Measurements from ENCODE around the gene KIF26A. TPM values are rescaled to one million over a fixed set of nuclear protein-coding genes. Genes with fewer than 3 reads are reported as not detected.

KIF26A gene
- total and polyA plus RNA-seq, 2 of the 13 experiments (the other 11 are each of a cell fraction or from before 2014, with no cell fraction given) = not detected

DNA sequence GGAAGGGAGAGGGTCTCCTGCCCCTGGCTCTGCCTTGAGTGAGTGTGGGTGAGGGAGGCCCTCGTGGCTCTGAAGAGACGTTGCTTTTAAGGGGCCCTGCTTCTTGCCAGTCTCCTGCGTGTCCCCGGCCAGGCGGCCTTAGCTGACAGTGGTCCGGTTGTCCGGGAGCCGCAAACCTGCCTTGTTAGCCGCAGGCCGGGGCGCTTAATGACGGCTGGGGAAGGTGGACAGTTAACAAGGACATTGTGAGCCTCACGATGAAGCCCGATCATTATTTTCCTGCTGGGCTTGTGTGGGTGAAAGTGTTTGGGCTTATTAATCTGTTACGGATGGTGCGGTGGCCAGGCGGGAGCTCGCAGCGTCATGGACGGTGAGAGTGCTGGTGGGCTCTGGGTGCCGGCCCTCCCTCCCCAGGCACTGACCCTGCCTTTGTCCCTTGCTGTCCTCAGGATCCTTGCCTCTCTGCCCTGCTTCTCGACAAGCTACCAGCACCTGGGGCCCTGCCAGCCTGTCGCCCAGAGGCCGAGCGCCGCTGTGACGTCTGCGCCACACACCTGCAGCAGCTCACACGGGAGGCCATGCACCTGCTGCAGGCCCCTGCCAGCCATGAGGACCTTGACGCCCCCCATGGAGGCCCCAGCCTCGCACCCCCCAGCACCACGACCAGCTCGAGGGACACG, 13.3 kb downstream of the KIF26A start (continued):
- TF ChIP-seq, protein P1, sequence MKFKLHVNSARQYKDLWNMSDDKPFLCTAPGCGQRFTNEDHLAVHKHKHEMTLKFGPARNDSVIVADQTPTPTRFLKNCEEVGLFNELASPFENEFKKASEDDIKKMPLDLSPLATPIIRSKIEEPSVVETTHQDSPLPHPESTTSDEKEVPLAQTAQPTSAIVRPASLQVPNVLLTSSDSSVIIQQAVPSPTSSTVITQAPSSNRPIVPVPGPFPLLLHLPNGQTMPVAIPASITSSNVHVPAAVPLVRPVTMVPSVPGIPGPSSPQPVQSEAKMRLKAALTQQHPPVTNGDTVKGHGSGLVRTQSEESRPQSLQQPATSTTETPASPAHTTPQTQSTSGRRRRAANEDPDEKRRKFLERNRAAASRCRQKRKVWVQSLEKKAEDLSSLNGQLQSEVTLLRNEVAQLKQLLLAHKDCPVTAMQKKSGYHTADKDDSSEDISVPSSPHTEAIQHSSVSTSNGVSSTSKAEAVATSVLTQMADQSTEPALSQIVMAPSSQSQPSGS (CRISPR knock-in tag; IDR thresholded peaks at IDR 0.05) = no peak
- no peak for TF ChIP-seq ZNF468 (CRISPR knock-in tag; IDR thresholded peaks at IDR 0.05)
- TF ChIP-seq, protein P2, sequence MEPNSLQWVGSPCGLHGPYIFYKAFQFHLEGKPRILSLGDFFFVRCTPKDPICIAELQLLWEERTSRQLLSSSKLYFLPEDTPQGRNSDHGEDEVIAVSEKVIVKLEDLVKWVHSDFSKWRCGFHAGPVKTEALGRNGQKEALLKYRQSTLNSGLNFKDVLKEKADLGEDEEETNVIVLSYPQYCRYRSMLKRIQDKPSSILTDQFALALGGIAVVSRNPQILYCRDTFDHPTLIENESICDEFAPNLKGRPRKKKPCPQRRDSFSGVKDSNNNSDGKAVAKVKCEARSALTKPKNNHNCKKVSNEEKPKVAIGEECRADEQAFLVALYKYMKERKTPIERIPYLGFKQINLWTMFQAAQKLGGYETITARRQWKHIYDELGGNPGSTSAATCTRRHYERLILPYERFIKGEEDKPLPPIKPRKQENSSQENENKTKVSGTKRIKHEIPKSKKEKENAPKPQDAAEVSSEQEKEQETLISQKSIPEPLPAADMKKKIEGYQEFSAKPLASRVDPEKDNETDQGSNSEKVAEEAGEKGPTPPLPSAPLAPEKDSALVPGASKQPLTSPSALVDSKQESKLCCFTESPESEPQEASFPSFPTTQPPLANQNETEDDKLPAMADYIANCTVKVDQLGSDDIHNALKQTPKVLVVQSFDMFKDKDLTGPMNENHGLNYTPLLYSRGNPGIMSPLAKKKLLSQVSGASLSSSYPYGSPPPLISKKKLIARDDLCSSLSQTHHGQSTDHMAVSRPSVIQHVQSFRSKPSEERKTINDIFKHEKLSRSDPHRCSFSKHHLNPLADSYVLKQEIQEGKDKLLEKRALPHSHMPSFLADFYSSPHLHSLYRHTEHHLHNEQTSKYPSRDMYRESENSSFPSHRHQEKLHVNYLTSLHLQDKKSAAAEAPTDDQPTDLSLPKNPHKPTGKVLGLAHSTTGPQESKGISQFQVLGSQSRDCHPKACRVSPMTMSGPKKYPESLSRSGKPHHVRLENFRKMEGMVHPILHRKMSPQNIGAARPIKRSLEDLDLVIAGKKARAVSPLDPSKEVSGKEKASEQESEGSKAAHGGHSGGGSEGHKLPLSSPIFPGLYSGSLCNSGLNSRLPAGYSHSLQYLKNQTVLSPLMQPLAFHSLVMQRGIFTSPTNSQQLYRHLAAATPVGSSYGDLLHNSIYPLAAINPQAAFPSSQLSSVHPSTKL (CRISPR knock-in tag; IDR thresholded peaks at IDR 0.05) = no peak
- TF ChIP-seq, protein P3, sequence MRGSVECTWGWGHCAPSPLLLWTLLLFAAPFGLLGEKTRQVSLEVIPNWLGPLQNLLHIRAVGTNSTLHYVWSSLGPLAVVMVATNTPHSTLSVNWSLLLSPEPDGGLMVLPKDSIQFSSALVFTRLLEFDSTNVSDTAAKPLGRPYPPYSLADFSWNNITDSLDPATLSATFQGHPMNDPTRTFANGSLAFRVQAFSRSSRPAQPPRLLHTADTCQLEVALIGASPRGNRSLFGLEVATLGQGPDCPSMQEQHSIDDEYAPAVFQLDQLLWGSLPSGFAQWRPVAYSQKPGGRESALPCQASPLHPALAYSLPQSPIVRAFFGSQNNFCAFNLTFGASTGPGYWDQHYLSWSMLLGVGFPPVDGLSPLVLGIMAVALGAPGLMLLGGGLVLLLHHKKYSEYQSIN (CRISPR knock-in tag; IDR thresholded peaks at IDR 0.05; ENCODE audit: borderline replicate concordance) = no peak
- TF ChIP-seq, protein P4, sequence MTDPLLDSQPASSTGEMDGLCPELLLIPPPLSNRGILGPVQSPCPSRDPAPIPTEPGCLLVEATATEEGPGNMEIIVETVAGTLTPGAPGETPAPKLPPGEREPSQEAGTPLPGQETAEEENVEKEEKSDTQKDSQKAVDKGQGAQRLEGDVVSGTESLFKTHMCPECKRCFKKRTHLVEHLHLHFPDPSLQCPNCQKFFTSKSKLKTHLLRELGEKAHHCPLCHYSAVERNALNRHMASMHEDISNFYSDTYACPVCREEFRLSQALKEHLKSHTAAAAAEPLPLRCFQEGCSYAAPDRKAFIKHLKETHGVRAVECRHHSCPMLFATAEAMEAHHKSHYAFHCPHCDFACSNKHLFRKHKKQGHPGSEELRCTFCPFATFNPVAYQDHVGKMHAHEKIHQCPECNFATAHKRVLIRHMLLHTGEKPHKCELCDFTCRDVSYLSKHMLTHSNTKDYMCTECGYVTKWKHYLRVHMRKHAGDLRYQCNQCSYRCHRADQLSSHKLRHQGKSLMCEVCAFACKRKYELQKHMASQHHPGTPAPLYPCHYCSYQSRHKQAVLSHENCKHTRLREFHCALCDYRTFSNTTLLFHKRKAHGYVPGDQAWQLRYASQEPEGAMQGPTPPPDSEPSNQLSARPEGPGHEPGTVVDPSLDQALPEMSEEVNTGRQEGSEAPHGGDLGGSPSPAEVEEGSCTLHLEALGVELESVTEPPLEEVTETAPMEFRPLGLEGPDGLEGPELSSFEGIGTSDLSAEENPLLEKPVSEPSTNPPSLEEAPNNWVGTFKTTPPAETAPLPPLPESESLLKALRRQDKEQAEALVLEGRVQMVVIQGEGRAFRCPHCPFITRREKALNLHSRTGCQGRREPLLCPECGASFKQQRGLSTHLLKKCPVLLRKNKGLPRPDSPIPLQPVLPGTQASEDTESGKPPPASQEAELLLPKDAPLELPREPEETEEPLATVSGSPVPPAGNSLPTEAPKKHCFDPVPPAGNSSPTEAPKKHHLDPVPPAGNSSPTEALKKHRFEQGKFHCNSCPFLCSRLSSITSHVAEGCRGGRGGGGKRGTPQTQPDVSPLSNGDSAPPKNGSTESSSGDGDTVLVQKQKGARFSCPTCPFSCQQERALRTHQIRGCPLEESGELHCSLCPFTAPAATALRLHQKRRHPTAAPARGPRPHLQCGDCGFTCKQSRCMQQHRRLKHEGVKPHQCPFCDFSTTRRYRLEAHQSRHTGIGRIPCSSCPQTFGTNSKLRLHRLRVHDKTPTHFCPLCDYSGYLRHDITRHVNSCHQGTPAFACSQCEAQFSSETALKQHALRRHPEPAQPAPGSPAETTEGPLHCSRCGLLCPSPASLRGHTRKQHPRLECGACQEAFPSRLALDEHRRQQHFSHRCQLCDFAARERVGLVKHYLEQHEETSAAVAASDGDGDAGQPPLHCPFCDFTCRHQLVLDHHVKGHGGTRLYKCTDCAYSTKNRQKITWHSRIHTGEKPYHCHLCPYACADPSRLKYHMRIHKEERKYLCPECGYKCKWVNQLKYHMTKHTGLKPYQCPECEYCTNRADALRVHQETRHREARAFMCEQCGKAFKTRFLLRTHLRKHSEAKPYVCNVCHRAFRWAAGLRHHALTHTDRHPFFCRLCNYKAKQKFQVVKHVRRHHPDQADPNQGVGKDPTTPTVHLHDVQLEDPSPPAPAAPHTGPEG (CRISPR knock-in tag; IDR thresholded peaks at IDR 0.05) = no peak
- TF ChIP-seq ZNF564 (CRISPR knock-in tag; IDR thresholded peaks at IDR 0.05) = no peak
- TF ChIP-seq, protein P5, sequence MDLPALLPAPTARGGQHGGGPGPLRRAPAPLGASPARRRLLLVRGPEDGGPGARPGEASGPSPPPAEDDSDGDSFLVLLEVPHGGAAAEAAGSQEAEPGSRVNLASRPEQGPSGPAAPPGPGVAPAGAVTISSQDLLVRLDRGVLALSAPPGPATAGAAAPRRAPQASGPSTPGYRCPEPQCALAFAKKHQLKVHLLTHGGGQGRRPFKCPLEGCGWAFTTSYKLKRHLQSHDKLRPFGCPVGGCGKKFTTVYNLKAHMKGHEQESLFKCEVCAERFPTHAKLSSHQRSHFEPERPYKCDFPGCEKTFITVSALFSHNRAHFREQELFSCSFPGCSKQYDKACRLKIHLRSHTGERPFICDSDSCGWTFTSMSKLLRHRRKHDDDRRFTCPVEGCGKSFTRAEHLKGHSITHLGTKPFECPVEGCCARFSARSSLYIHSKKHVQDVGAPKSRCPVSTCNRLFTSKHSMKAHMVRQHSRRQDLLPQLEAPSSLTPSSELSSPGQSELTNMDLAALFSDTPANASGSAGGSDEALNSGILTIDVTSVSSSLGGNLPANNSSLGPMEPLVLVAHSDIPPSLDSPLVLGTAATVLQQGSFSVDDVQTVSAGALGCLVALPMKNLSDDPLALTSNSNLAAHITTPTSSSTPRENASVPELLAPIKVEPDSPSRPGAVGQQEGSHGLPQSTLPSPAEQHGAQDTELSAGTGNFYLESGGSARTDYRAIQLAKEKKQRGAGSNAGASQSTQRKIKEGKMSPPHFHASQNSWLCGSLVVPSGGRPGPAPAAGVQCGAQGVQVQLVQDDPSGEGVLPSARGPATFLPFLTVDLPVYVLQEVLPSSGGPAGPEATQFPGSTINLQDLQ (CRISPR knock-in tag; IDR thresholded peaks at IDR 0.05) = no peak
- TF ChIP-seq IRF2 (CRISPR knock-in tag; IDR thresholded peaks at IDR 0.05) = no peak

Data from HepG2 (cell line).